GM23248 (cell line): Measurements from ENCODE around the gene ISOC2.

Experiments
- EZH2 ChIP-seq: fragments of 200-600 bp; sonication (generic); IDR thresholded peaks from 2 replicates; pipeline ENCODE4 v1.6.1; 2018; ENCODE audit warnings: antibody characterized with exemption, mild to moderate bottlenecking; ENCODE audit not compliant: insufficient read depth, poor library complexity, severe bottlenecking
- EZH2phosphoT487 ChIP-seq: fragments of 200-600 bp; sonication (generic); IDR thresholded peaks from 2 replicates; pipeline ENCODE4 v1.6.1; 2018; ENCODE audit warnings: antibody characterized with exemption, moderate library complexity, mild to moderate bottlenecking, low read depth; ENCODE audit not compliant: insufficient read depth

DNA sequence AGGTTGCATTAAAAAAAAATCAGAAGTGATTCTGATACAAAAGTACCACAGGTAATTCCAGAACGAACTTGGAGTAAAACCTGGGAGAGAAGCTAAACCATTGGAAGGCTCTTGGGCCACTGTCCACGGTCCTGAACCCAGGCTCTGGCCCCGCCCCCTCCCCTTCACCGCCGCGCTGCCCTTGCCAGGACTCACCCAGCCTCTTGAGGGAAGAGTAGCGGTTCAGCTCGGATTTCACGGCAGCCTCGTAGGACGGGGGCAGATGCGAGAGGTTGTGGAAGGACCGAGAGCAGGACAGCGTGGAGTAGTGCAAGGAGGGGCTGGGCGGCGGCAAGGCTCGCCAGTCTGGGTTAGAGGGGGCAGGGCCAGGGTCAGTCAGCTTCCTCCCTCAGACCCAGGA, 24.0 kb downstream of the ISOC2 start:
- TF ChIP-seq EZH2 (no peak), EZH2phosphoT487 (no peak)
